Hematopoietic multipotent progenitor cell treated with erythropoietin and hydrocortisone succinate and interleukin-3 and kit ligand, for 17 days (in vitro differentiated cells): ENCODE measurements around the gene TAF11L4.
A peak's percentile ranks its signal among the peaks of the same experiment; 100 is the strongest.
"Not testable (repeated sequence)": the region's sequence is repeated elsewhere in the genome, so short reads cannot be mapped to it uniquely, and the experiment has no call there.

ENCODE experiments used
- DNase-seq: peaks from one replicate; pipeline ENCODE4 v3.0.0-alpha.2; 2015; ENCODE audit warnings: low spot score

The TAF11L4 gene

GRCh38 chr5:17521501-17521900 is at the start of gene TAF11L4:
TAF11L4 (plus strand) TSS chr5:17521801.
- not testable (repeated sequence) for DNase-seq

GRCh38 chr5:17475064-17475463 is 46.5 kb upstream of the TAF11L4 start:
- DNase-seq = not testable (repeated sequence)

- no peak for DNase-seq
These were observed 44.6 kb upstream of the TAF11L4 start for GRCh38 chr5:17477043-17477442.

- DNase-seq = no peak
These were observed 43.9 kb upstream of the TAF11L4 start for GRCh38 chr5:17477573-17478265.

GRCh38 chr5:17481378-17481777 is 40.2 kb upstream of the TAF11L4 start:
- no peak for DNase-seq

GRCh38 chr5:17482790-17483189 is 38.8 kb upstream of the TAF11L4 start:
- DNase-seq = no peak

- DNase-seq = not testable (repeated sequence)
These were observed 35.0 kb upstream of the TAF11L4 start for GRCh38 chr5:17486464-17487173.

GRCh38 chr5:17487174-17487512 is 34.5 kb upstream of the TAF11L4 start:
- no peak for DNase-seq

- not testable (repeated sequence) for DNase-seq
These were observed 30.3 kb upstream of the TAF11L4 start for GRCh38 chr5:17491257-17491656.

GRCh38 chr5:17492770-17493169 is 28.8 kb upstream of the TAF11L4 start:
- DNase-seq = no peak

- no peak for DNase-seq
These were observed 24.2 kb upstream of the TAF11L4 start for GRCh38 chr5:17497446-17497845.

GRCh38 chr5:17497931-17498330 is 23.7 kb upstream of the TAF11L4 start, which contains the start of gene TAF11L2:
TAF11L2 (plus strand) TSS chr5:17498231.
- not testable (repeated sequence) for DNase-seq

GRCh38 chr5:17511775-17512325 is 9.8 kb upstream of the TAF11L4 start:
- DNase-seq = no peak

- DNase-seq = not testable (repeated sequence)
These were observed 4.1 kb upstream of the TAF11L4 start for GRCh38 chr5:17517526-17517925.

GRCh38 chr5:17518067-17518466 is 3.5 kb upstream of the TAF11L4 start, which contains the start of gene TAF11L3:
TAF11L3 (plus strand) TSS chr5:17518367.
- DNase-seq = not testable (repeated sequence)

- DNase-seq = not testable (repeated sequence)
These were observed 2.1 kb upstream of the TAF11L4 start for GRCh38 chr5:17519508-17519907.

GRCh38 chr5:17524935-17525334 is 3.3 kb downstream of the TAF11L4 start, which contains the start of gene TAF11L5:
TAF11L5 (plus strand) TSS chr5:17525235.
- DNase-seq = not testable (repeated sequence)

- peak; percentile 4 for DNase-seq
These were observed 4.9 kb downstream of the TAF11L4 start for GRCh38 chr5:17526504-17526903.

GRCh38 chr5:17528369-17528768 is 6.8 kb downstream of the TAF11L4 start, which contains the start of gene TAF11L6:
TAF11L6 (plus strand) TSS chr5:17528669.
- DNase-seq = not testable (repeated sequence)
